A549 treated with AZD9567 at 1 μM for 4 hours (cell line): ENCODE data around the gene RBPJ. TPM values are rescaled to one million over a fixed set of nuclear protein-coding genes. Genes with fewer than 3 reads are reported as not detected.

Source experiments
- total RNA-seq: library from RNA; stranded (reverse); fragments of 200-300 nt; extraction: Qiagen RNA extraction; gene quantifications from 5 replicates; pipeline ENCODE4 v1.2.3, GENCODE V29; 2022; ENCODE audit not compliant: insufficient read depth

Gene RBPJ
- 10.6 to 22.1 TPM (median 12.0 TPM) in 5 replicates for total RNA-seq

DNA sequence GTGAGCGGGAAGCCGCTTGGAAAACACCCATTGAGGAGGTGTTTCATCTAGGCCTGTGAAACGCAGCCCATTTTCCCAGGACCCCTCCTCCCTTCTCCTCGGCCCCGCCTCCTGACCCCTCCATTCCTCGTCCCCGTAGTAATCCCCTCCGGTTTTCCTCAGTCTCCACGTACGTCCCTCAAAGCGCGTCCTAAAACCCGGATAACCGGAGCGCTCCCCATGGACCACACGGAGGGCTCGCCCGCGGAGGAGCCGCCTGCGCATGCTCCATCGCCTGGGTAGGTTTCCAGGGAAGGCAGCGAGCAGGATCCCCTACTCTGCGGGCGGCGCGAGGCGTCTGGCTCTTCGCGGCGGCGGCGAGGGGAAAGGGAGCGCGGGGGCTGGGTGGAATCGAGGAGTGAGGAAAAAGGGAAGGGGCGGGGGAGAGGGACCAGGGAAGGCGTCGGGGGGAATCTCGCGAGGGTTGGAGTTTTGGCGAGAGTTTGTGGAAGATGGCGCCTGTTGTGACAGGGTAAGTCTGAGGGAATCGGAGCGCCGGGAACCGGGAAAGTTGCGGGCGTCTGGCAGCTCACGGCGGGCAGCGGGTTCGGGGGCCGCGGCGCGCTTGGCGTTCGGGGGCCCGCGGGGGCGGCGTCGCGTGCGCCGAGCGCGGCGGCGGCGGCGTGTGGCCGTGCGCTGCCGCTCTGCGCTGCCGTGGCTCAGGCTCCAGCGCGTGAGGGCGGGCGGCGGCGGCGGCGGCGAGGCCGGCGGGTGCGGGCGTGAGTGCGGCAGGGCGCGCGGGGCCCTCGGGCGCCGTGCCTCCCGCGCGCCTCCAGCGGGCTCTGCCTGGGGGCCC is at the start of gene RBPJ:
TSS of gene RBPJ (plus strand) at position 477 of the 835 bp plus-strand sequence. CDS start at position 492, 15 bp downstream.

Other genes starting within 250 kb of the RBPJ start
- gene CCKAR, start 169.5 kb downstream of the RBPJ start, total RNA-seq: not detected in 5 replicates